ENCODE data around the gene ZNF474. TPM values are rescaled to one million over a fixed set of nuclear protein-coding genes. Genes with fewer than 3 reads are reported as not detected.

Gene ZNF474
- total RNA-seq, 4 donors from 2014 or later, result 1.0 to 2.0 (median 1.4) TPM; not detected in 1

DNA sequence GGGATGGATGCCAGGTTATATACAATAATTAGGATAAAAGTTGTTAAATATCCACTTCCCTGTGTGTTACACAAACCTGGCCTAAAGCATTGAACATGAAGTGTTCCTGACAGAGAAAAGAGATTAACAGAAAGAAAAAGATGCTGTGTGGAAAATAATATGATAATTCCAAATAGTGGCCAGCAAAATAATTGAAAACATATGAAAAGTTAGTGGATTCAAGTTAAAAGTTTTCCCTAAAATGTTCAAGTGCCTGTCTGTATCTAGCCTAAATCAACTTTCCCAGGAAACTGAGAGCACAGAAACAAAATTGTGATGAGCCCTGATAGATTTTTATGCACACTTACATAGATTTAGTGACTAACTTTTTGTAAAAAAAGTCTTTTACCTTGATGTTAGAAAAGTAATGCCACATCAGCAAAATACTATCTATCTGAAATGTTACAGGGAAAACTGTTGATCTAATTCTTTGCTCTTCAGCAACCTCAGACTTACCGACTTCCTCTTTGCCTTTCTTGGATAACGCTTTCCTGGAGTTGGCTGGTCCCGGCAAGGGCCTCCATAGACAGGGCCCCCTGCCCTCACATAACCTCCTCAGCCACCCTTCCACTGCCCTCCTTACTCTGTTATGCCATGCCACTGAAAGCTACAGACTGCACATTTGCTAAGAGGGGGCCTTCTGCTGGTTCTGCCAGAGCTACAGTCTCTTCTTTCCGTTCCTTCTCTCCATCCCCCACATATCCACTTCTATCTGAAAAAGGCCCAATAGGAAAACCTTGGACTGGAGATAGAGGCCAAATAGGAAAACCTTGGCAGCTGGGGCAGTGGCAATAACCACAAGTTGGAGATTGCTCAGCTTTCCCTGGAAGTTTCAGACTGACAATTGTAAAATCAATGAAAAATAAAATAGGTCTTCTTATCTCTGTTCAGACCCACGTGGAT lies 44.4 kb downstream of the ZNF474 start:
- Histone ChIP-seq H3K27ac (peak overlapping the region; percentile 17), H3K27me3 (no peaks in the 10 kb centered on the region), H3K4me3 (no peak overlapping the region), H3K36me3 (no peaks in the 10 kb centered on the region), H3K4me1 (peaks cover 2% of the 10 kb centered on the region), H3K9me3 (no peaks in the 10 kb centered on the region)
- DNase-seq (ENCODE audit: low spot score in 2 of 2), result no peak
- 58% methylated on average over 5 of the region's 5 CpGs for WGBS
- TF ChIP-seq POLR2A (IDR thresholded peaks at IDR 0.05), result no peak
- TF ChIP-seq CTCF (IDR thresholded peaks at IDR 0.05), result no peak
- TF ChIP-seq POLR2AphosphoS5 (IDR thresholded peaks at IDR 0.05), result no peak

DNA sequence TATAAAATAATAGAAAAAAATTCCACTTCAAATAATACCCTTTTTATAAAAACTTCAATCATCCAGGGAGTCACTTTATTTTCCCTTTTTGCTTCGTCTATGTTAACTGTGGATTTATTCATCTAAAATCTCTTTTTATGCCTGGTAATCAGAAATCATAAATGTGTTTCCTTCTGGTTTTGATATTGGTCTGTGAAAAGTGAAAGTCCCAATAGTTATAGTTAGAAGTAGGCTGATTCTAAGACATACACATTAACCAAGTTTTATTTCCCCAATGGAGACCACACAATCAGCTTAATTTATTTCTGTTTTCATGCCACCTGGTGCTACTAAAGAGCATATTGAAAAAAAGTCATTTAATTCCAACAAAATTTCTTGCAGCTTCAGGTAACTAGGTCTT lies 45.7 kb downstream of the ZNF474 start:
- Histone ChIP-seq H3K4me3 (no peak overlapping the region), H3K36me3 (no peaks in the 10 kb centered on the region), H3K27ac (no peak overlapping the region), H3K4me1 (peaks cover 4% of the 10 kb centered on the region), H3K9me3 (no peaks in the 10 kb centered on the region), H3K27me3 (no peaks in the 10 kb centered on the region)
- 57% methylated on average over 1 of the region's 1 CpG for WGBS
- no peak for DNase-seq (ENCODE audit: low spot score in 2 of 2)
- no peak for TF ChIP-seq POLR2A (IDR thresholded peaks at IDR 0.05)
- no peak for TF ChIP-seq CTCF (IDR thresholded peaks at IDR 0.05)
- TF ChIP-seq EP300 (IDR thresholded peaks at IDR 0.05), result no peak
- TF ChIP-seq POLR2AphosphoS5 (IDR thresholded peaks at IDR 0.05), result no peak

DNA sequence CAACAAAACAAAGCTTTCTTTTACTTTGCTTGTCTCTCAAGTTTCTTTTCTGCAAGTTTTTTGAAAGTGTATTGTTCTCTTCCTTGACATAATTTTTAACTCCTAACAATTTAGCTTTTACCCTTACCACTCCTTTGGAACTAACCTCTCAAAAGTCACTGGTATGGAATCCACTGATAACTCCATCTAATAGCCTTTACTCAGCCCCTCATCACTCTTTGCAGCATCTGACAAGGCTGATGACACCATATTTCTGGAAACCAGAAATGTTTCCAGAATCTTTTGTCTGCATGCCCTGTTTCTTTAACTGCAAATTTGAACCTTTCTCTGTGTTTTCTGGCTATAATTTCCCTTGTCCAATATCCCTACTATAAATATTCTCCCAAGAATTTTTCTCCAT lies 46.5 kb downstream of the ZNF474 start:
- no peak overlapping the region for H3K27ac ChIP-seq
- no peaks in the 10 kb centered on the region for H3K9me3 ChIP-seq
- TF ChIP-seq EP300 (IDR thresholded peaks at IDR 0.05) (no peak), CTCF (IDR thresholded peaks at IDR 0.05) (no peak), POLR2AphosphoS5 (IDR thresholded peaks at IDR 0.05) (no peak), POLR2A (IDR thresholded peaks at IDR 0.05) (no peak)
- no peaks in the 10 kb centered on the region for H3K27me3 ChIP-seq
- H3K4me3 ChIP-seq, result no peak overlapping the region
- no peak for DNase-seq (ENCODE audit: low spot score in 2 of 2)
- peaks cover 11% of the 10 kb centered on the region for H3K4me1 ChIP-seq
- H3K36me3 ChIP-seq, result no peaks in the 10 kb centered on the region

DNA sequence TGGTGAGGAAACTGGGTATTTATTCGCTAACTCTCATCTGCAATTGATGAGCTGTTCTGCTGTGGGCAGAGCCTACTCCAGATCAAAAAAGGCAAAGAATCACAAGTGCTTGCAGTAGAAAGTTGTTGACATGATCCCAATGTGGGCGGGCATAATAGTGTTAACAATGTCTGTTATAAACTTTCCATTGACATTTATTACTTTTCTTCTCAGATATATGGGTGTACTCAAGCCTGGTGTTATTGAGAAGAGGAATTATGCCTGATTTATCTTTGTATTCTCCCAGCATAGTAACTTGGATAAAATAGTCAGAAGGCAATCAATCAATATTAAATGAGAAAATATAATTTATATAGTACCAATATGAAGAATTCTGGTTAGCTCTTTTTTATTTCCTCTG lies 47.8 kb downstream of the ZNF474 start:
- peaks cover 20% of the 10 kb centered on the region for H3K4me1 ChIP-seq
- 89% methylated on average over 2 of the region's 2 CpGs for WGBS
- no peak overlapping the region for H3K4me3 ChIP-seq
- TF ChIP-seq POLR2AphosphoS5 (IDR thresholded peaks at IDR 0.05), result no peak
- no peak for TF ChIP-seq EP300 (IDR thresholded peaks at IDR 0.05)
- no peaks in the 10 kb centered on the region for H3K36me3 ChIP-seq
- H3K9me3 ChIP-seq, result no peaks in the 10 kb centered on the region
- H3K27ac ChIP-seq, result no peak overlapping the region
- DNase-seq (ENCODE audit: low spot score in 2 of 2), result no peak
- H3K27me3 ChIP-seq, result no peaks in the 10 kb centered on the region

GRCh38 chr5:122179701-122180100 lies 50.4 kb downstream of the ZNF474 start:
- TF ChIP-seq POLR2A (IDR thresholded peaks at IDR 0.05) (no peak), CTCF (IDR thresholded peaks at IDR 0.05) (no peak)
- 70% methylated on average over 1 of the region's 1 CpG for WGBS
- Histone ChIP-seq H3K27me3 (no peaks in the 10 kb centered on the region), H3K36me3 (no peaks in the 10 kb centered on the region), H3K4me3 (no peak overlapping the region), H3K27ac (no peak overlapping the region), H3K4me1 (peaks cover 43% of the 10 kb centered on the region), H3K9me3 (no peaks in the 10 kb centered on the region)
- DNase-seq (ENCODE audit: low spot score in 2 of 2), result no peak
